ENCODE results near the gene CCNDBP1. TPM values are rescaled to one million over a fixed set of nuclear protein-coding genes. Genes with fewer than 3 reads are reported as not detected.
"Not testable (repeated sequence)": the region's sequence is repeated elsewhere in the genome, so short reads cannot be mapped to it uniquely, and the experiment has no call there.

CCNDBP1 gene
- total RNA-seq, 4 donors from 2014 or later = 88.7 to 154 (median 110) TPM

DNA sequence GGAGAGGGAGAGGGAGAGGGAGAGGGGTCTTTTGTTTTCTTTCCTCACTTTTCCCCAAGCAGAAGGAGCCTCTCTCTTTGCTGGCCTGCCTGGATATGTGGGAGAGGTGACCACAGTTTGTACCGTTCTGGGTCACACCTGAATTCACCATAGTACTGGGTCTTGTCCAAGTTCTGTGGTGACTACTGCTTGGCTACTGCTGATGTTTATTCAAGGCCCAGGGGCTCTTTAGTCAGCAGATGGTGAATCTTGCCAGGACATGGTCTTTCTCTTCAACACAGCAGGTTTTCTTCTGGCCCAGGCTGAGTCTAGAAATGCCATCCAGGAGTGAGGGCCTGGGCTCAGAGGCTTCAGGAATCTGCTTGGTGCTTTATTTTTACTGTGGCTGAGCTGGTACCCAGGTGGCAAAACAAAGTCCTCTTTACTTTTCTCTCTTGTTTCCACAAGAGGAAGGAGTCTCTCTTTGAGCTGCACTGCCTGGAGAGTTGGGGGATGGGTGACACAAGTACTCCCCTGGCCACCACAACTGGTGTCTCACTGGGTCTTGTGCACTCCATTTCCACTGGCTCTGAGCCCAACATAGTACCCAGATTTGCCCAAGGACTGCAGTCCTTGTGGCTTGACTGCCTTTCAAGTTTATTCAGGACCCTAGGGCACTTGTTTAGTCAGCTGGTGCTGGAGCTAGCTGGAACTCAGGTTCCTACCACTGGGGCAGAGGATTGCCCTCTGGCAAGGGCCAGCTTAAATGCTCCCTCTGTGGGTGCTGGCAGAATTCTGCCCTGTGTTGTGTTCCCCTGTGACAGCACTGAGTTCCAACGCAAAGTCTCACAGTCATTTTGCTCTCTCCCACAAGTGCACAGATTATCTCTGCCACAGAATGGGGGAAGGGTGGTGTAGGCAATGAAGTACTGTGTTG lies 16.8 kb upstream of the CCNDBP1 start:
- Histone ChIP-seq H3K27ac (peak overlapping the region; percentile 77 to 89 (median 83)), H3K9me3 (no peaks in the 10 kb centered on the region), H3K4me1 (peaks cover 15 to 22% of the 10 kb centered on the region in 2 donors), H3K36me3 (peaks cover 6 to 8% of the 10 kb centered on the region in 2 donors), H3K27me3 (no peaks in the 10 kb centered on the region), H3K4me3 (replicated peaks in 1 of 3) (no peak overlapping the region)
- 21 to 41% methylated on average over 2 of the region's 2 CpGs for WGBS, 2 donors
- intact Hi-C loops (cut with DNase I) = no loop called here
- peak; percentile 87 to 90 for DNase-seq
- peak in 1 of 2 donors; percentile 41 for TF ChIP-seq POLR2A (IDR thresholded peaks at IDR 0.05)
- TF ChIP-seq, protein P1, sequence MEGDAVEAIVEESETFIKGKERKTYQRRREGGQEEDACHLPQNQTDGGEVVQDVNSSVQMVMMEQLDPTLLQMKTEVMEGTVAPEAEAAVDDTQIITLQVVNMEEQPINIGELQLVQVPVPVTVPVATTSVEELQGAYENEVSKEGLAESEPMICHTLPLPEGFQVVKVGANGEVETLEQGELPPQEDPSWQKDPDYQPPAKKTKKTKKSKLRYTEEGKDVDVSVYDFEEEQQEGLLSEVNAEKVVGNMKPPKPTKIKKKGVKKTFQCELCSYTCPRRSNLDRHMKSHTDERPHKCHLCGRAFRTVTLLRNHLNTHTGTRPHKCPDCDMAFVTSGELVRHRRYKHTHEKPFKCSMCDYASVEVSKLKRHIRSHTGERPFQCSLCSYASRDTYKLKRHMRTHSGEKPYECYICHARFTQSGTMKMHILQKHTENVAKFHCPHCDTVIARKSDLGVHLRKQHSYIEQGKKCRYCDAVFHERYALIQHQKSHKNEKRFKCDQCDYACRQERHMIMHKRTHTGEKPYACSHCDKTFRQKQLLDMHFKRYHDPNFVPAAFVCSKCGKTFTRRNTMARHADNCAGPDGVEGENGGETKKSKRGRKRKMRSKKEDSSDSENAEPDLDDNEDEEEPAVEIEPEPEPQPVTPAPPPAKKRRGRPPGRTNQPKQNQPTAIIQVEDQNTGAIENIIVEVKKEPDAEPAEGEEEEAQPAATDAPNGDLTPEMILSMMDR (IDR thresholded peaks at IDR 0.05) = peak in 4 of 6 experiments; percentile 18 to 43 (median 32)

DNA sequence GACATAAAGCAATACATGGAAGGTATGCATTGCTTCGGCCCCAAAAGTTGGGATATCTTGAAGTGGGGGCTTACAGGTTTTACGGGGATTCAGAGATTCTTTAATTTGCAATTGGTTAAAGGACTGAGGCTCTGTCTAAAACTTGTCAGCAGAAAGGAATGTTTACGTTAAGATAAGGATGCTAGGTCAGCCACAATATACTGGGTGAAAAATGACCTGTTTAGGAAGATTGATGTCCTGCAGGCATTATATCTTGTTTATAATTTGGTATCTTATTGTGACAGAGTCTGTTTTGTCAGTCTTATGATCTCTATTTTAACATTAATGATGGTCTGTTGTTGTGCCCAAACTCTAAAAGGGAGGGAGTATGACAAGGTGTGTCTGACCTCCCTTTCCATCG lies 15.3 kb upstream of the CCNDBP1 start:
- Histone ChIP-seq H3K27ac (peak overlapping the region; percentile 77 to 89 (median 83)), H3K36me3 (peaks cover 6 to 8% of the 10 kb centered on the region in 2 donors), H3K4me3 (replicated peaks in 1 of 3) (no peak overlapping the region), H3K4me1 (peaks cover 15 to 17% of the 10 kb centered on the region in 2 donors), H3K9me3 (no peaks in the 10 kb centered on the region), H3K27me3 (no peaks in the 10 kb centered on the region)
- no peak for TF ChIP-seq POLR2A (IDR thresholded peaks at IDR 0.05)
- TF ChIP-seq, protein P1 (IDR thresholded peaks at IDR 0.05) = no peak
- WGBS, 2 donors = 89 to 90% methylated on average over 4 of the region's 4 CpGs
- intact Hi-C loops (cut with DNase I) = no loop called here
- DNase-seq = no peak

DNA sequence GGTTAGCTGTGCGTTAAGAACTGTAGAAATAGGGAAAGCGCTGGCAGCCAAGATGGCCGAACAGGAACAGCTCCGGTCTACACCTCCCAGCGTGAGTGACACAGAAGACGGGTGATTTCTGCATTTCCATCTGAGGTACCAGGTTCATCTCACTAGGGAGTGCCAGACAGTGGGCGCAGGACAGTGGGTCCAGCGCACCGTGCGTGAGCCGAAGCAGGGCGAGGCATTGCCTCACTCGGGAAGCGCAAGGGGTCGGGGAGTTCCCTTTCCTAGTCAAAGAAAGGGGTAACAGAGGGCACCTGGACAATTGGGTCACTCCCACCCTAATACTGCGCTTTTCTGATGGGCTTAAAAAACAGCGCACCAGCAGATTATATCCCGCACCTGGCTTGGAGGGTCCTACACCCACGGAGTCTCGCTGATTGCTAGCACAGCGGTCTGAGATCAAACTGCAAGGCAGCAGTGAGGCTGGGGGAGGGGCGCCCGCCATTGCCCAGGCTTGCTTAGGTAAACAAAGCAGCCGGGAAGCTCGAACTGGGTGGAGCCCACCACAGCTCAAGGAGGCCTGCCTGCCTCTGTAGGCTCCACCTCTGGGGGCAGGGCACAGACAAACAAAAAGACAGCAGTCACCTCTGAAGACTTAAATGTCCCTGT lies 9.4 kb upstream of the CCNDBP1 start:
- H3K27me3 ChIP-seq; H3K36me3 ChIP-seq; H3K4me1 ChIP-seq; intact Hi-C loops (cut with DNase I); H3K9me3 ChIP-seq; H3K4me3 ChIP-seq (replicated peaks in 1 of 3); H3K27ac ChIP-seq; DNase-seq: not testable (repeated sequence)
- WGBS, 2 donors = 95 to 98% methylated on average over 22 to 25 of the region's 25 CpGs

DNA sequence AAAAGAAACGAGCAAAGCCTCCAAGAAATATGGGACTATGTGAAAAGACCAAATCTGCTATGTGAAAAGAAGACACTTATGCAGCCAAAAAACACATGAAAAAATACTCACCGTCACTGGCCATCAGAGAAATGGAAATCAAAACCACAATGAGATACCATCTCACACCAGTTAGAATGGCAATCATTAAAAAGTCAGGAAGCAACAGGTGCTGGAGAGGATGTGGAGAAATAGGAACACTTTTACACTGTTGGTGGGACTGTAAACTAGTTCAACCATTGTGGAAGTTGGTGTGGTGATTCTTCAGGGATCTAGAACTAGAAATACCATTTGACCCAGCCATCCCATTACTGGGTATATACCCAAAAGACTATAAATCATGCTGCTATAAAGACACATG lies 8.1 kb upstream of the CCNDBP1 start:
- H3K27me3 ChIP-seq; H3K4me3 ChIP-seq (replicated peaks in 1 of 3); H3K4me1 ChIP-seq; H3K36me3 ChIP-seq; DNase-seq; H3K9me3 ChIP-seq; intact Hi-C loops (cut with DNase I); H3K27ac ChIP-seq: not testable (repeated sequence)
- 93 to 96% methylated on average over 2 of the region's 2 CpGs for WGBS, 2 donors

DNA sequence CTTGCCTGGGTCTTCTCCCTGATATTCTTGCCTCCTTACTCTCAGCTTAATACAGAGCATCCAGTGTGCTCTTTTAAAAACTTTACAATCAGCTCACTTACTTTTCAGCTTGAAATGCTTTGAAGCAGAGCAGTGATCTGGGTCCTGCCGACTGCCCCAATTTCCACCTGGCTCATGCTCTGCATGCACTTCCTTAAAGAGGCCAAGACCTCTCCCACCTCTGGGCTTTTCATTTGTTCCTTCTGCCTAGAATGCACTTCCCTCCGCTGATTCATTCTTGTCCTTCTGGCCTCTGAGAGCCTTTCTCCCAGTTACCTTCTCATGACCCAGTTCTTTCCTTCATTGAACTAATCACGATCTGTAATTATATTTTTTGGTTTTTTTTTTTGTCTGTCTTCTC lies 1.9 kb upstream of the CCNDBP1 start:
- TF ChIP-seq POLR2A (IDR thresholded peaks at IDR 0.05) = no peak
- TF ChIP-seq, protein P1 (IDR thresholded peaks at IDR 0.05) = no peak
- H3K36me3 ChIP-seq = no peaks in the 10 kb centered on the region
- no peaks in the 10 kb centered on the region for H3K9me3 ChIP-seq
- H3K4me3 ChIP-seq (replicated peaks in 1 of 3) = no peak overlapping the region
- 76% methylated on average over 3 of the region's 3 CpGs for WGBS, 2 donors
- no peaks in the 10 kb centered on the region for H3K27me3 ChIP-seq
- intact Hi-C loops (cut with DNase I) = loop anchor here (10.0 kb wide), 1 partner anchor 48 kb away; the partner anchor contains the start of gene TMEM62
- peaks cover 0 to 8% of the 10 kb centered on the region in 2 donors for H3K4me1 ChIP-seq
- H3K27ac ChIP-seq = no peak overlapping the region
- DNase-seq = no peak
